OCI-M2 (cell line): ENCODE data around the gene HOXD12.

Source experiments
- DNase-seq: peaks from one replicate; lab custom pipeline; 2025; ENCODE audit not compliant: unreplicated experiment; lab: John Stamatoyannopoulos, UW

HOXD12 gene

GRCh38 chr2:176147210-176147799 is 47.7 kb downstream of the HOXD12 start:
- DNase-seq, result no peak

DNA sequence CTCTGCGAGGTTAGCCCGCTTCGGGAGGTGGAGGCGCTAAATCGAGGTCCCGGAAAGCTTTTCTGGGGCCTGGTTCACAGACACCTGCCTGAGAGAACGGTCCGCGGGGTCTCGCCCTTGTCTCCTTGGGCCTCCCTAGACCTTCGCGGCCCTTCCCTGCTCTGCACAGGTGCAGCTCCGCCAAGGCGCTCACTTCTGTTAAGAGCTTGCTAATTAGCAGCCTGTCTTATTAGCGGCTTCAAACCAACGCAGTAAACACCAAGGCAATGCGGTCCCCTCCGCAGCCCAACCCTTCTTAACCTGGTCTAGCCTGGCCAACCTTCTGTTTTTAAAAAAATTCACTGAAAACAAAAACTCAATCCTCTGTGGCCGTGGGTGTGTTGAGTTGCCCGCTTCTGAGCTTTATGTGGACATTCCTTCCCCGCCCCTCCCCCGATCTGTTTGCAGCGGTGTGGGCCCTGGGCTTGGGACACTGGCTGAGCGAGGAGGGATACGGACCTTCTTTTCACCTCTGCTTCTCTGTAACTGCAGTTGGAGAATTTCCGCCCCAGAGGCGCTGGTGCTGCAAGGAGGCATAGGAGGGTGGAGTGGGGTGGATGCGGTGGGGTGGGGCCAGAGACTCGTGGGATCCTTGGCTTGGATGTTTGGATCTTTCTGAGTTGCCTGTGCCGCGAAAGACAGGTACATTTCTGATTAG is 48.4 kb downstream of the HOXD12 start:
- no peak for DNase-seq

DNA sequence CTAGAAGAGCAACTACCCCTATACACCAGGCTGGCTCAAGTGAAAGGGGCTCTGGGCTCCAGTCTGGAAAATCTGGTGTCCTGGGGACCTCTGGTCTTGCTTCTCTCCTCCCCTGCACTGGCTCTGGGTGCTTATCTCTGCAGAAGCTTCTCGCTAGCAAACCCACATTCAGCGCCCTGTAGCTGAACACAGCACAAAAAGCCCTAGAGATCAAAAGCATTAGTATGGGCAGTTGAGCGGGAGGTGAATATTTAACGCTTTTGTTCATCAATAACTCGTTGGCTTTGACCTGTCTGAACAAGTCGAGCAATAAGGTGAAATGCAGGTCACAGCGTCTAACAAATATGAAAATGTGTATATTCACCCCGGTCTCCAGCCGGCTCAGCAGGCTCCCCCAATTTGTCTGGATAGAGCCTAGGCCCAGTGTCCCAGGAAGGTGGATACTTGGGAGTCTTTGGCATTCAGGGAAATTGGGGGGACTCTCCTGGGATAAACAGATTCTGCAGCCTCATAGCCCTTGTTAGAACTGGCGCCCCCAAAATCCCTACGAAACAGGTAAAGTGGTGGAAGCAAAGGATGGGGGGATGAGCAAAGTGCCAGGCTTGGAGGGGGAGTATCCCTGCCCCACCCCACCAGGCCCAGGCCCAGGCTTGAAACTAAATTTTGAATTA is 49.3 kb downstream of the HOXD12 start:
- DNase-seq, result no peak

- no peak for DNase-seq
Measured at GRCh38 chr2:176149481-176149938, 49.9 kb downstream of the HOXD12 start.

GRCh38 chr2:176149939-176150583 is 50.5 kb downstream of the HOXD12 start:
- DNase-seq, result no peak

DNA sequence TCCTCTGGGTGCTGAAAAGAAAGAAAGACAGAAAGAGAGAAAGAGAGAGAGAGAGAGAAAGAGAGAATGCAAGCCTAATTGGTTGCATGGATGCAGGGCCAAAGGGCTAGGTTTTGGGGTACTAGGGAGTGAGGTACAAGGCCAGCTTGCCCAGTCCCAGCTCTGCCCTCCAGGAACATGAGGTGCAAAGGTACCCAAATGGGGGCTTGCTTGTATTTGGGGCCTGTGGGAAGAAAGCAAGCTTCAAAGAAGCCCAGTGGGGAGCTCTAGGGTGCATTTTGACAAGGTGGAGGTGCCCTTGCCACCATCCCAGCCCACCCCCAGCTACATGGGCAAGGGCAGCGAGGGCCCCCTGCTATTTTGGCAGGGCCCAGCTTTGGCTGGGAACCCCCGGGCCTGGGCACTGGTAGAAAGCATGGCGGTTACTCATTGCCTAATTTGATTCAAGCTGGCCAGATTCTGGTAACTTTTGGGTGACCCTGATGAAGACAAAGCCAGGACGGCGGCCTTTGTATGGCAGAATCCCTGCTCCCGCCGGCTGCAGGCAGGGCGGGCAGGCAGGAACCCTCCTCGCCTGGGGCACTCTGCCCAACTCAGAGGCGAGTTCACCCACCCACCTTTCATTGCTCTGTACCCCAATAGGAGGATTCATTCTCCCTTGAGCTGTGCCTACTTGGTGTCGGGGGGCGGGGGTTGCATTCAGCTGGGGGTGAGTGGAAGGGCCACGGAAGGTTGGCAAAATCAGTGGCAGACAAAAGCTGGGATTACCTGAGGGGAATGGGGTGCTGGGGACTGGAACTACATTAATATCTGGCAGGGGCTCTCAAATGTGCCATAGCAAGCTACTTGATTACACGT is 51.2 kb downstream of the HOXD12 start:
- DNase-seq, result no peak

DNA sequence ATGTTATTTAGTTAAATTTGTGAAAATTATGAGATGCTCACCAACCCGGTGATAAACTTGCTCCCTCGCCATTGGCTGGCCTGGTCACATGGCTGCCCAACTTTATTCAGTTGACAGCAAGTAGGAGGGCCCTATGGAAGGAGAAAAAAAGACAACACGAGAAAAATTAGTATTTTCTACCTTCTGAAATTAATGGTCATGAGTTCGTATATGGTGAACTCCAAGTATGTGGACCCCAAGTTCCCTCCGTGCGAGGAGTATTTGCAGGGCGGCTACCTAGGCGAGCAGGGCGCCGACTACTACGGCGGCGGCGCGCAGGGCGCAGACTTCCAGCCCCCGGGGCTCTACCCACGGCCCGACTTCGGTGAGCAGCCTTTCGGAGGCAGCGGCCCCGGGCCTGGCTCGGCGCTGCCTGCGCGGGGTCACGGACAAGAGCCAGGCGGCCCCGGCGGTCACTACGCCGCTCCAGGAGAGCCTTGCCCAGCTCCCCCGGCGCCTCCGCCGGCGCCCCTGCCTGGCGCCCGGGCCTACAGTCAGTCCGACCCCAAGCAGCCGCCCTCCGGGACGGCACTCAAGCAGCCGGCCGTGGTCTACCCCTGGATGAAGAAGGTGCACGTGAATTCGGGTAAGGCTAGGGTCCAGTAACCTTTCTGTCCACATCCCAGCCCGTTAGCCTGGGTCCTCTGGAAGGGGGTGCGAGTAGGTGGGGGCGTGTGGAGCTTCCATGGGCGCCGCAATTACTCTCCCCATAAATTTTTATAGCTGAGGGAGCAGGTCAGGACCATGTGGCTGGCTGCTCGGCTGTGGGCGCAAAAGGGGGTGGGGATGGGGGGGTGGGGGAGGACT is 52.1 kb downstream of the HOXD12 start, which contains the start of gene HOXD4:
Gene HOXD4, plus strand, starts transcription at position 109 of the 846 bp plus-strand sequence. Its CDS starts 84 bp downstream, at position 193.
- DNase-seq, result no peak
